Liver (tissue), 3 donors: Measurements from ENCODE around the gene DAPK2.

ENCODE experiments used
- ATF3 ChIP-seq: IDR thresholded peaks from 2 replicates; pipeline ENCODE4 v1.6.1; 2016; ENCODE audit warnings: antibody characterized with exemption
- CTCF ChIP-seq: fragments of 150-350 bp; IDR thresholded peaks from 2 replicates; pipeline ENCODE4 v1.5.1; 2017; ENCODE audit warnings: improper control_type of control experiment, low read depth, low read length; ENCODE audit not compliant: missing input control
- EGR1 ChIP-seq, 2 donors: IDR thresholded peaks; 2 replicates each; pipeline ENCODE4 v1.6.1; 2016 to 2018; ENCODE audit warnings: antibody characterized with exemption in 2 of 2, low read depth in 2 of 2
- FOXA1 ChIP-seq: IDR thresholded peaks from 2 replicates; pipeline ENCODE4 v1.6.1; 2016; ENCODE audit warnings: antibody characterized with exemption
- GABPA ChIP-seq, 2 donors: IDR thresholded peaks in 1 of 2; conservative IDR thresholded peaks in 1 of 2; 2 replicates each; pipeline ENCODE4 v1.6.1; 2016; ENCODE audit warnings: antibody characterized with exemption in 2 of 2, mild to moderate bottlenecking in 1 of 2, moderate library complexity in 1 of 2
- NR2F2 ChIP-seq: IDR thresholded peaks from 2 replicates; pipeline ENCODE4 v1.6.1; 2016; ENCODE audit warnings: antibody characterized with exemption
- RAD21 ChIP-seq, 2 donors: IDR thresholded peaks; 2 replicates each; pipeline ENCODE4 v1.6.1; 2016; ENCODE audit warnings: antibody characterized with exemption in 2 of 2, mild to moderate bottlenecking in 2 of 2
- REST ChIP-seq: IDR thresholded peaks from 2 replicates; pipeline ENCODE4 v1.6.1; 2016; ENCODE audit warnings: antibody characterized with exemption, mild to moderate bottlenecking
- TAF1 ChIP-seq: conservative IDR thresholded peaks from 2 replicates; pipeline ENCODE4 v1.6.1; 2016; ENCODE audit warnings: antibody characterized with exemption, mild to moderate bottlenecking
- ZBTB33 ChIP-seq: IDR thresholded peaks from 2 replicates; pipeline ENCODE4 v1.6.1; 2016; ENCODE audit warnings: antibody characterized with exemption
- TF ChIP-seq, protein P1 (sequence below): IDR thresholded peaks from 2 replicates; pipeline ENCODE4 v1.6.1; 2016; ENCODE audit warnings: antibody characterized with exemption
- donor health status: healthy.
- donor health status: healthy.

DNA sequence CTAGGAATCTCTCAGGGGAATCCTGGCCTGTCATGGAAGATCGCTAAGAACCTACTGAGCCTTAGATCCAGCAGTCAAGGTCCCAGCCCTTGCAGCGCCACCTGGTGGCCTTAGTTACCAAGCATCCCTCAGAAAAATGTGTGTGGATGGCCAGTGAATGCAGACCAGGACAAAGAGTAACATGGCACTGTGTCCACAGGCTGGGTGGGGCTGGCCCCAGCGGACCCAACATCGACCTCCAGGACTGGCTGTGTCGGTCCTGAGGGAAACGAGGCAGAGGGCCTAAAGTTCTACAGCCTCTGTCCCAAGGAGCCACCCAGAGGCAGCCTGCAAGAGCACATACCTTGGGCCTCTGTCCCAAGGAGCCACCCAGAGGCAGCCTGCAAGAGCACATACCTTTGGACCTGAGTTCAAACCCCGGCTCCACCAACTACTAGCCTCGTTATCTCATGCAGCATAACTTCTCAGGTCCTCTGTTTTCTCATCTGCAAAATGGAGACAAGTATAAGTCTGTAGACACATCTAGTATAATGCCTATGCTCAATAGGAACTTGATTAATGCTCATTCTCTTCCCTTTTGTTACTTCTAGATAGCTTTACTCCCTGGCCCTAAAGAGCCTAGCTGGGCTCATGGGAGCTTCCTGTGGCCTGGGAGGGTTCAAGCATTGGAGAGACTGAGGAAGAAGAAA, 155.1 kb downstream of the DAPK2 start:
- TF ChIP-seq RAD21 (IDR thresholded peaks at IDR 0.05) (peak; percentile 95 to 98), REST (no peak), CTCF (peak; percentile 89), GABPA (IDR thresholded peaks at IDR 0.05 in 1 of 2, conservative IDR thresholded peaks at IDR 0.05 in 1 of 2) (no peak), EGR1 (IDR thresholded peaks at IDR 0.05; ENCODE audit: low read depth in 2 of 2) (no peak), FOXA1 (no peak), NR2F2 (peak; percentile 20), ZBTB33 (no peak), TAF1 (no peak), ATF3 (no peak)
- TF ChIP-seq, protein P1, sequence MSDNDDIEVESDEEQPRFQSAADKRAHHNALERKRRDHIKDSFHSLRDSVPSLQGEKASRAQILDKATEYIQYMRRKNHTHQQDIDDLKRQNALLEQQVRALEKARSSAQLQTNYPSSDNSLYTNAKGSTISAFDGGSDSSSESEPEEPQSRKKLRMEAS: no peak
